Spleen (tissue), 11 donors: ENCODE measurements around the gene DYRK1A. TPM values are rescaled to one million over a fixed set of nuclear protein-coding genes. Genes with fewer than 3 reads are reported as not detected.

ENCODE experiments used
- DNase-seq: peaks from one replicate; pipeline ENCODE4 v3.0.0-alpha.2; 2020
- H3K27ac ChIP-seq, 8 donors: fragments of 200-600 bp; sonication (generic) in 7 of 8; 1 replicate in 4 of 8; 2 replicates in 4 of 8; pipeline versions ENCODE4 v1.5.0 to v1.8.0; 2016 to 2021; ENCODE audit warnings: inconsistent platforms in 4 of 8, mild to moderate bottlenecking in 4 of 8, moderate library complexity in 1 of 8
- H3K27me3 ChIP-seq, 7 donors: fragments of 200-600 bp; sonication (generic) in 6 of 7; replicated peaks in 1 of 7; 1 replicate in 4 of 7; 2 replicates in 3 of 7; pipeline versions ENCODE4 v1.5.0 to v1.8.0; 2016 to 2021; ENCODE audit warnings: inconsistent platforms in 3 of 7, mild to moderate bottlenecking in 1 of 7
- H3K36me3 ChIP-seq, 6 donors: fragments of 200-600 bp; sonication (generic) in 5 of 6; 1 replicate in 4 of 6; 2 replicates in 2 of 6; pipeline versions ENCODE4 v1.5.0 to v1.8.0; 2016 to 2021; ENCODE audit warnings: inconsistent platforms in 2 of 6
- H3K4me1 ChIP-seq, 6 donors: fragments of 200-600 bp; sonication (generic) in 5 of 6; 1 replicate in 3 of 6; 2 replicates in 3 of 6; pipeline versions ENCODE4 v1.5.0 to v1.8.0; 2016 to 2021; ENCODE audit warnings: inconsistent platforms in 3 of 6
- H3K4me3 ChIP-seq, 8 donors: fragments of 200-600 bp; sonication (generic) in 7 of 8; 1 replicate in 4 of 8; 2 replicates in 4 of 8; pipeline versions ENCODE4 v1.5.0 to v1.8.0; 2016 to 2021; ENCODE audit warnings: inconsistent platforms in 4 of 8, mild to moderate bottlenecking in 4 of 8, moderate library complexity in 2 of 8
- H3K9me3 ChIP-seq, 8 donors: fragments of 200-600 bp; sonication (generic) in 7 of 8; 1 replicate in 4 of 8; 2 replicates in 4 of 8; pipeline versions ENCODE4 v1.5.0 to v1.8.0; 2016 to 2021; ENCODE audit warnings: inconsistent platforms in 4 of 8
- POLR2A ChIP-seq, 3 donors: fragments of 450-650 bp; IDR thresholded peaks; one replicate each; pipeline ENCODE4 v1.5.1; 2017; ENCODE audit warnings: antibody characterized with exemption in 3 of 3, mild to moderate bottlenecking in 1 of 3
- POLR2AphosphoS5 ChIP-seq, 3 donors: sonication (generic); formaldehyde crosslinking; IDR thresholded peaks; one replicate each; pipeline ENCODE4 v1.5.1; 2017; ENCODE audit warnings: antibody characterized with exemption in 3 of 3
- WGBS, 5 donors: extraction: QIAGEN DNeasy Blood & Tissue Kit in 3 of 5; methylation state at CpG; one replicate each; pipeline versions ENCODE4 v1.1.5 to v1.1.7; 2013 to 2018; 5-methylcytosine and 5-hydroxymethylcytosine counted together
- intact Hi-C: fragments of 100-400 bp; cut with DNase I; formaldehyde crosslinking; loops from one replicate; pipeline ENCODE4 v1.15.0; 2023; ENCODE audit warnings: low total_unique reads
- polyA plus RNA-seq, 3 donors: library from polyadenylated mRNA; stranded (reverse); fragments of 200-250 nt; gene quantifications; one replicate each; pipeline ENCODE4 v1.2.1, GENCODE V29; 2013
- total RNA-seq, 7 donors: library from RNA; depleted of rRNA in 3 of 7; stranded (reverse); fragments of >200 nt in 3 of 7; fragmentation: NEBNext Ultra II Directional in 4 of 7; extraction: Animal tissue kit (Norgen Biotek cat#: 25700) in 4 of 7; gene quantifications; one replicate each; pipeline versions ENCODE4 v1.1.0 to v1.2.1, GENCODE V29; 2016 to 2021
- TF ChIP-seq, protein P1 (sequence below), 11 experiments: fragments of 200-600 bp in 7 of 11; fragments of 450-650 bp in 4 of 11; sonication (generic) in 4 of 11; IDR thresholded peaks in 8 of 11; conservative IDR thresholded peaks in 3 of 11; 1 replicate in 7 of 11; 2 replicates in 4 of 11; pipeline versions ENCODE4 v1.4.0 to v1.8.0; 2016 to 2021; ENCODE audit warnings: antibody characterized with exemption in 11 of 11, inconsistent platforms in 4 of 11, mild to moderate bottlenecking in 1 of 11
- donor health status: healthy with polysubstance abuse.
- donor health status: DM: no; HTN: no; CAD: no; lungs with moderate emphysema.
- donor health status: DM: no; HTN: no; CAD: no.
- donor health status: Bipolar disorder and iron deficiency.
- donor health status: healthy.
- donor health status: DM: no; HTN: no; CAD: no.
- donor health status: DM: yes; HTN: yes; CAD: no.

DYRK1A gene
- total and polyA plus RNA-seq, 10 donors: 21.9 to 115 (median 95.1) TPM

- H3K9me3 ChIP-seq: no peaks in the 10 kb centered on the region
- intact Hi-C loops: no loop called here
- DNase-seq: no peak
- no peaks in the 10 kb centered on the region for H3K36me3 ChIP-seq
- 89 to 96% (median 93%) methylated on average over 8 of the region's 8 CpGs for WGBS, 5 donors
- H3K27ac ChIP-seq: no peak overlapping the region
- no peak for TF ChIP-seq POLR2A (IDR thresholded peaks at IDR 0.05)
- TF ChIP-seq, protein P1, sequence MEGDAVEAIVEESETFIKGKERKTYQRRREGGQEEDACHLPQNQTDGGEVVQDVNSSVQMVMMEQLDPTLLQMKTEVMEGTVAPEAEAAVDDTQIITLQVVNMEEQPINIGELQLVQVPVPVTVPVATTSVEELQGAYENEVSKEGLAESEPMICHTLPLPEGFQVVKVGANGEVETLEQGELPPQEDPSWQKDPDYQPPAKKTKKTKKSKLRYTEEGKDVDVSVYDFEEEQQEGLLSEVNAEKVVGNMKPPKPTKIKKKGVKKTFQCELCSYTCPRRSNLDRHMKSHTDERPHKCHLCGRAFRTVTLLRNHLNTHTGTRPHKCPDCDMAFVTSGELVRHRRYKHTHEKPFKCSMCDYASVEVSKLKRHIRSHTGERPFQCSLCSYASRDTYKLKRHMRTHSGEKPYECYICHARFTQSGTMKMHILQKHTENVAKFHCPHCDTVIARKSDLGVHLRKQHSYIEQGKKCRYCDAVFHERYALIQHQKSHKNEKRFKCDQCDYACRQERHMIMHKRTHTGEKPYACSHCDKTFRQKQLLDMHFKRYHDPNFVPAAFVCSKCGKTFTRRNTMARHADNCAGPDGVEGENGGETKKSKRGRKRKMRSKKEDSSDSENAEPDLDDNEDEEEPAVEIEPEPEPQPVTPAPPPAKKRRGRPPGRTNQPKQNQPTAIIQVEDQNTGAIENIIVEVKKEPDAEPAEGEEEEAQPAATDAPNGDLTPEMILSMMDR (IDR thresholded peaks at IDR 0.05 in 8 of 11, conservative IDR thresholded peaks at IDR 0.05 in 3 of 11): no peak
- no peak for TF ChIP-seq POLR2AphosphoS5 (IDR thresholded peaks at IDR 0.05)
- no peaks in the 10 kb centered on the region for H3K27me3 ChIP-seq
- H3K4me1 ChIP-seq: peaks cover 4 to 17% (median 10%) of the 10 kb centered on the region in 6 donors
- H3K4me3 ChIP-seq: no peak overlapping the region
Measured at GRCh38 chr21:37558676-37559211, 192.2 kb downstream of the DYRK1A start.

DNA sequence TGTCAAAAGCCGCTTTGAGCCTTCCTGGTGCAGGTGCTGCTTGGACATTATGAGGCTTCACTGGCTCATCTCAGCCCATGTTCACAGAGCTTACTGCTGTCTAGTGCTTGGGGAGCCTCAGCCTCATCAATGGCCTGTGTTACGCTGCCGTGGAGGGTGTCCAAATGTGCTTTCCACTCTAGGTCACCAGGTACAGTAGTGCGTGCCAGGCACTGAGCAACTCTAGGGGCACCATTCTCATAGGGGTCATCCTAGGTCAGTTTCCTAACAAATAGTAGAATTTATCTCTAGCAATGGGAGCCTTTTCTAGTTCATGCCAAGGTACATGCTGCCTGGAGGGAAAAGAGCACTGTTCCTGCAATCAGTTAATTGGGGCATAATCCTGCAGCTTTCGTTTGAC, 193.8 kb downstream of the DYRK1A start:
- H3K36me3 ChIP-seq: no peaks in the 10 kb centered on the region
- 94 to 98% (median 95%) methylated on average over 5 of the region's 5 CpGs for WGBS, 5 donors
- TF ChIP-seq POLR2AphosphoS5 (IDR thresholded peaks at IDR 0.05) (no peak), POLR2A (IDR thresholded peaks at IDR 0.05) (no peak)
- TF ChIP-seq, protein P1 (IDR thresholded peaks at IDR 0.05 in 8 of 11, conservative IDR thresholded peaks at IDR 0.05 in 3 of 11): no peak
- H3K4me3 ChIP-seq: no peak overlapping the region
- DNase-seq: no peak
- H3K9me3 ChIP-seq: no peaks in the 10 kb centered on the region
- H3K27ac ChIP-seq: no peak overlapping the region
- intact Hi-C loops: loop anchor here (10.0 kb wide), 1 partner anchor 296 kb away; the partner anchor contains the start of gene VPS26C
- no peaks in the 10 kb centered on the region for H3K27me3 ChIP-seq
- peaks cover 6 to 32% (median 20%) of the 10 kb centered on the region in 6 donors for H3K4me1 ChIP-seq

- no peak for TF ChIP-seq POLR2A (IDR thresholded peaks at IDR 0.05)
- TF ChIP-seq POLR2AphosphoS5 (IDR thresholded peaks at IDR 0.05): no peak
Measured at GRCh38 chr21:37561506-37561905, 194.9 kb downstream of the DYRK1A start.

DNA sequence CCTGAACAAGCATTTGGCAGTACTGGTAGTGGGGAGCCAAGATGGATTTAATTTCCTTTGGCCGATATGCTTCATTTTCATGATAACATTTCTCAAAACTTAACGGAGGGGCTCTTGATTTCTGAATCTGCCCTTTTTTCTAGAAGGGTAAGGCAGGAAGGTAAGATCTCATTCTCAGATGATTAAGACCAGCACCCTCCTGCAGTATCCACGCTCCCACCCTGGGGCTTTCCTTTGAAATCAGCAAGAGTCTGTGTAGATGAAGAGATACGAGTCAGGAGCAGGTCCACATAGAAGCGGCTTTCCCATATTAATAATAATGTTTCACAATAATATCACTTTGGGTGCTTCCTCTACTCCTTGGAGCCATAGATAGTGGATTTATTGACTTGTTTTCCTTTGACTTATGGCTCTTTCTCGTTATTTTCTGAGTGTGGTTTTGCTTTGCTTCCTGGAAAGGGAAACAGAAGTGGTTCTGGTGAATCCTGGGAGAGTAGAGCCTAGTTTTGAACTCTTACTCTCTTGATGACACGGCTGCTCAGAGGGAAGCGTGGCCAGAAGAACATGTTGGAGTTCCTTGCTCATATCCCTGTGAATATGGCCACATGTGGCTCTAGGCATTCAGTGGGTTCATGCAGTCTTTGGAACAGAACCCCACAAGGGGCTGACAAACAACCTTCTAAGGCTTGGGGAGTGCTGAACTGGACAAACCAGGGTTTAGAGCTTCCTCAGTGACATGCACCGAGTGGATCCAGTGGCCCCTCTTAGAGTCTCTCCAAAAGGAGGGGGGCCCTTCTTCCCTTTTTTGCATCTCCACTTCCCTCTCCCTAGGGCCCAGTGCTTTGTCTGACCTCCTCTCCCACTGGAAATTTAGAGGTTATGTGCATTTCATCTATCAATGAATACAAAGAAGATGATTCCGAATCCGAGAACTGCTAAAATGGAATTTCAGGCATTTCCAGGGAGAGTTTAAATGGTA, 195.7 kb downstream of the DYRK1A start:
- intact Hi-C loops: loop anchor here (10.0 kb wide), 1 partner anchor 297 kb away; the partner anchor contains the start of gene VPS26C
- 80 to 87% (median 84%) methylated on average over 11 of the region's 11 CpGs for WGBS, 5 donors

More at GRCh38 chr21:37561506-37561905, 194.9 kb downstream of the DYRK1A start:
- 85 to 94% (median 89%) methylated on average over 6 to 7 of the region's 7 CpGs for WGBS, 5 donors
- intact Hi-C loops: loop anchor here (10.0 kb wide), 1 partner anchor 297 kb away; the partner anchor contains the start of gene VPS26C
- Histone ChIP-seq H3K4me1 (peaks cover 6 to 37% (median 20%) of the 10 kb centered on the region in 6 donors), H3K4me3 (no peak overlapping the region), H3K9me3 (no peaks in the 10 kb centered on the region), H3K36me3 (no peaks in the 10 kb centered on the region), H3K27ac (no peak overlapping the region), H3K27me3 (no peaks in the 10 kb centered on the region)
- no peak for DNase-seq

More for the DNA sequence above, 195.7 kb downstream of the DYRK1A start:
- no peak for DNase-seq
- H3K36me3 ChIP-seq: no peaks in the 10 kb centered on the region
- no peak overlapping the region for H3K27ac ChIP-seq
- peaks cover 6 to 35% (median 19%) of the 10 kb centered on the region in 6 donors for H3K4me1 ChIP-seq
- H3K9me3 ChIP-seq: no peaks in the 10 kb centered on the region
- no peak overlapping the region for H3K4me3 ChIP-seq
- H3K27me3 ChIP-seq: no peaks in the 10 kb centered on the region
- TF ChIP-seq, protein P1 (IDR thresholded peaks at IDR 0.05 in 8 of 11, conservative IDR thresholded peaks at IDR 0.05 in 3 of 11): no peak
- TF ChIP-seq POLR2A (IDR thresholded peaks at IDR 0.05): no peak
- TF ChIP-seq POLR2AphosphoS5 (IDR thresholded peaks at IDR 0.05): no peak
